Measurements from ENCODE around the gene RFPL1. TPM values are rescaled to one million over a fixed set of nuclear protein-coding genes. Genes with fewer than 3 reads are reported as not detected.

RFPL1 gene
- total and polyA plus RNA-seq, 8 donors: not detected

DNA sequence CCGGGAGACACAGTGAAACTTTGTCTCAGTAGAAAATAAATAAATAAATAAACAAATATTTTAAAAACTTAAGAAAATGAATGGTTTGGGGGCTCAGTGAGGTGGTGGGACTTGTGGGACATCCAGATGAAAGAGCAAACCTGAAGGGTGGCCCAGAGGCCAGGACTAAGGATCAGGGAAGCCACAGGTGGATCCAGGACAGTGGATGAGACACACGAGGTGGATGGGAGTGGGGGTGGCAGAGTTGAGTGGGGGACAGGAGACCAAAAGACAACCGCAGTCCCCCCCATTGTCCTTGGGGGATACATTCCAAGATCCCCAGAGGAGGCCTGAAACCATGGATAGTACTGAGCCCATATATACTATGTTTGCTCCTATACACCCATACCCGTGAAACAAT, 7.1 kb downstream of the RFPL1 start:
- Histone ChIP-seq H3K27me3 (peaks cover 0 to 20% (median 0%) of the 10 kb centered on the region in 3 donors), H3K27ac (no peak overlapping the region), H3K4me1 (no peaks in the 10 kb centered on the region), H3K36me3 (no peaks in the 10 kb centered on the region), H3K4me3 (no peak overlapping the region), H3K9me3 (no peaks in the 10 kb centered on the region)
- DNase-seq: no peak
- TF ChIP-seq POLR2AphosphoS5 (IDR thresholded peaks at IDR 0.05) (no peak), CTCF (IDR thresholded peaks at IDR 0.05) (no peak), EP300 (IDR thresholded peaks at IDR 0.05) (no peak), POLR2A (IDR thresholded peaks at IDR 0.05) (no peak)
- intact Hi-C loops (cut with DNase I; ENCODE audit: low total_unique reads): no loop called here
- WGBS, 5 donors: 74 to 86% (median 80%) methylated on average over 4 of the region's 4 CpGs

- Histone ChIP-seq H3K4me1 (no peaks in the 10 kb centered on the region), H3K4me3 (no peak overlapping the region), H3K9me3 (no peaks in the 10 kb centered on the region), H3K27ac (no peak overlapping the region), H3K27me3 (peaks cover 0 to 14% (median 0%) of the 10 kb centered on the region in 3 donors), H3K36me3 (no peaks in the 10 kb centered on the region)
- DNase-seq: no peak
- intact Hi-C loops (cut with DNase I; ENCODE audit: low total_unique reads): no loop called here
- TF ChIP-seq POLR2AphosphoS5 (IDR thresholded peaks at IDR 0.05): no peak
- no peak for TF ChIP-seq EP300 (IDR thresholded peaks at IDR 0.05)
- TF ChIP-seq POLR2A (IDR thresholded peaks at IDR 0.05): no peak
- TF ChIP-seq CTCF (IDR thresholded peaks at IDR 0.05): no peak
- WGBS, 5 donors: 74 to 87% (median 80%) methylated on average over 5 of the region's 5 CpGs
These were observed 9.5 kb downstream of the RFPL1 start for GRCh38 chr22:29447906-29448305.

GRCh38 chr22:29449296-29449875, 11.0 kb downstream of the RFPL1 start:
- DNase-seq: no peak
- whole genome bisulfite sequencing, 5 donors: 88 to 90% (median 89%) methylated on average over 11 of the region's 11 CpGs
- intact Hi-C loops (cut with DNase I; ENCODE audit: low total_unique reads): no loop called here
- peaks cover 0 to 8% (median 0%) of the 10 kb centered on the region in 3 donors for H3K27me3 ChIP-seq
- H3K9me3 ChIP-seq: no peaks in the 10 kb centered on the region
- H3K36me3 ChIP-seq: no peaks in the 10 kb centered on the region
- TF ChIP-seq EP300 (IDR thresholded peaks at IDR 0.05) (no peak), POLR2AphosphoS5 (IDR thresholded peaks at IDR 0.05) (no peak), POLR2A (IDR thresholded peaks at IDR 0.05) (no peak), CTCF (IDR thresholded peaks at IDR 0.05) (no peak)
- no peak overlapping the region for H3K4me3 ChIP-seq
- H3K4me1 ChIP-seq: peaks cover 0 to 8% (median 0%) of the 10 kb centered on the region in 4 donors
- H3K27ac ChIP-seq: no peak overlapping the region

- no peak for TF ChIP-seq POLR2AphosphoS5 (IDR thresholded peaks at IDR 0.05)
- TF ChIP-seq POLR2A (IDR thresholded peaks at IDR 0.05): no peak
- no peak for TF ChIP-seq EP300 (IDR thresholded peaks at IDR 0.05)
- TF ChIP-seq CTCF (IDR thresholded peaks at IDR 0.05): no peak
- intact Hi-C loops (cut with DNase I; ENCODE audit: low total_unique reads): no loop called here
These were observed 11.8 kb downstream of the RFPL1 start for GRCh38 chr22:29450222-29450621.

More at GRCh38 chr22:29450222-29450621, 11.8 kb downstream of the RFPL1 start:
- Histone ChIP-seq H3K27me3 (peaks cover 0 to 2% (median 0%) of the 10 kb centered on the region in 3 donors), H3K4me1 (peaks cover 0 to 8% (median 0%) of the 10 kb centered on the region in 4 donors), H3K27ac (no peak overlapping the region), H3K36me3 (no peaks in the 10 kb centered on the region), H3K4me3 (no peak overlapping the region), H3K9me3 (no peaks in the 10 kb centered on the region)
- no peak for DNase-seq
- 76 to 86% (median 82%) methylated on average over 8 of the region's 8 CpGs for WGBS, 5 donors

Data from stomach (tissue), 9 donors.